WTC11 (cell line): ENCODE data around the gene EPHA4. TPM values are rescaled to one million over a fixed set of nuclear protein-coding genes. Genes with fewer than 3 reads are reported as not detected.

Experiments used
- ATAC-seq: fragments of 200-7000 bp; cut with Tn5 transposase; 2 replicates; pipeline ENCODE4 v1.10.0; 2021; ENCODE audit warnings: mild to moderate bottlenecking, moderate library complexity
- CTCF ChIA-PET: fragments of 300-600 bp; sonication (Branson Sonifier 250); formaldehyde crosslinking; loops from one replicate; lab custom pipeline; 2021; ENCODE audit warnings: antibody characterized with exemption; lab: Charles Lee
- POLR2A ChIA-PET: fragments of 350-600 bp; sonication (Branson Sonifier 250); formaldehyde crosslinking; loops from one replicate; lab custom pipeline; 2021; ENCODE audit warnings: antibody characterized with exemption; lab: Charles Lee
- DNase-seq: peaks from one replicate; pipeline ENCODE4 v3.0.0; 2021; ENCODE audit warnings: low spot score
- H3K27ac Mint-ChIP-seq: 2 replicates; pipeline ENCODE4 v1.8.0; 2021; ENCODE audit warnings: mixed read lengths
- H3K27me3 Mint-ChIP-seq: 2 replicates; pipeline ENCODE4 v1.8.0; 2021; ENCODE audit warnings: low read depth, mild to moderate bottlenecking, moderate library complexity, mixed read lengths
- H3K36me3 Mint-ChIP-seq: 2 replicates; pipeline ENCODE4 v1.8.0; 2021; ENCODE audit warnings: mixed read lengths
- H3K4me1 Mint-ChIP-seq: 2 replicates; pipeline ENCODE4 v1.8.0; 2022; ENCODE audit warnings: mixed read lengths
- H3K4me3 Mint-ChIP-seq: 2 replicates; pipeline ENCODE4 v1.8.0; 2021; ENCODE audit warnings: mild to moderate bottlenecking, moderate library complexity, mixed read lengths
- H3K9me3 Mint-ChIP-seq: 2 replicates; pipeline ENCODE4 v1.8.0; 2021; ENCODE audit warnings: mixed read lengths
- ESRRA ChIP-seq: sonication (generic); formaldehyde crosslinking; IDR thresholded peaks from 2 replicates; pipeline ENCODE4 v1.8.1; 2022; ENCODE audit warnings: mild to moderate bottlenecking, missing genetic modification reagents, borderline replicate concordance
- FOXJ3 ChIP-seq: sonication (generic); formaldehyde crosslinking; IDR thresholded peaks from 2 replicates; pipeline ENCODE4 v1.9.0; 2021; ENCODE audit warnings: missing genetic modification reagents, mild to moderate bottlenecking, borderline replicate concordance
- FOXK1 ChIP-seq: sonication (generic); formaldehyde crosslinking; IDR thresholded peaks from 2 replicates; pipeline ENCODE4 v1.8.0; 2022; ENCODE audit warnings: mild to moderate bottlenecking, moderate library complexity, missing genetic modification reagents
- FOXP1 ChIP-seq: sonication (generic); formaldehyde crosslinking; IDR thresholded peaks from 2 replicates; pipeline ENCODE4 v1.8.0; 2022; ENCODE audit warnings: missing genetic modification reagents, mild to moderate bottlenecking, moderate library complexity, borderline replicate concordance
- GRHL2 ChIP-seq: fragments of 250-450 bp; sonication (Bioruptor Pico); IDR thresholded peaks from 2 replicates; pipeline ENCODE4 v1.8.0; 2022; ENCODE audit warnings: mild to moderate bottlenecking, moderate library complexity; ENCODE audit not compliant: insufficient replicate concordance, severe bottlenecking
- IRF2 ChIP-seq: sonication (generic); formaldehyde crosslinking; IDR thresholded peaks from 2 replicates; pipeline ENCODE4 v1.8.0; 2022; ENCODE audit warnings: low read depth, missing genetic modification reagents, borderline replicate concordance
- KAT7 ChIP-seq: sonication (generic); formaldehyde crosslinking; IDR thresholded peaks from 2 replicates; pipeline ENCODE4 v1.8.1; 2023; ENCODE audit warnings: missing genetic modification reagents, mild to moderate bottlenecking, borderline replicate concordance
- NFE2L1 ChIP-seq: sonication (generic); formaldehyde crosslinking; IDR thresholded peaks from 2 replicates; pipeline ENCODE4 v1.8.1; 2023; ENCODE audit warnings: missing genetic modification reagents
- OVOL2 ChIP-seq: fragments of 250-450 bp; sonication (Bioruptor Pico); IDR thresholded peaks from 2 replicates; pipeline ENCODE4 v1.9.0; 2021; ENCODE audit warnings: mild to moderate bottlenecking, borderline replicate concordance
- SMAD4 ChIP-seq: sonication (generic); formaldehyde crosslinking; IDR thresholded peaks from 2 replicates; pipeline ENCODE4 v1.8.0; 2022; ENCODE audit warnings: mild to moderate bottlenecking, missing genetic modification reagents
- TP53 ChIP-seq: sonication (generic); formaldehyde crosslinking; IDR thresholded peaks from 2 replicates; pipeline ENCODE4 v1.8.1; 2023; ENCODE audit warnings: mild to moderate bottlenecking, missing genetic modification reagents
- ZBTB21 ChIP-seq: sonication (generic); formaldehyde crosslinking; IDR thresholded peaks from 2 replicates; pipeline ENCODE4 v1.8.1; 2023; ENCODE audit warnings: mild to moderate bottlenecking, missing genetic modification reagents, borderline replicate concordance
- ZNF121 ChIP-seq: sonication (generic); formaldehyde crosslinking; IDR thresholded peaks from 2 replicates; pipeline ENCODE4 v1.8.0; 2023; ENCODE audit warnings: missing genetic modification reagents
- ZNF263 ChIP-seq: sonication (generic); formaldehyde crosslinking; IDR thresholded peaks from 2 replicates; pipeline ENCODE4 v1.8.1; 2022; ENCODE audit warnings: low read depth, mild to moderate bottlenecking, moderate library complexity, missing genetic modification reagents
- total RNA-seq: library from RNA; stranded (reverse); gene quantifications from 3 replicates; pipeline ENCODE4 v1.2.3, GENCODE V29; 2021
- TF ChIP-seq, protein P1 (sequence below): sonication (generic); formaldehyde crosslinking; IDR thresholded peaks from 2 replicates; pipeline ENCODE4 v1.8.1; 2022; ENCODE audit warnings: low read depth, missing genetic modification reagents, borderline replicate concordance
- TF ChIP-seq, protein P2 (sequence below): sonication (generic); formaldehyde crosslinking; IDR thresholded peaks from 2 replicates; pipeline ENCODE4 v1.8.1; 2023; ENCODE audit warnings: mild to moderate bottlenecking, moderate library complexity, missing genetic modification reagents
- TF ChIP-seq, protein P3 (sequence below): sonication (generic); formaldehyde crosslinking; IDR thresholded peaks from 2 replicates; pipeline ENCODE4 v1.8.0; 2022; ENCODE audit warnings: mild to moderate bottlenecking, missing genetic modification reagents
- TF ChIP-seq, protein P4 (sequence below): fragments of 250-450 bp; sonication (Bioruptor Pico); conservative IDR thresholded peaks from 2 replicates; pipeline ENCODE4 v1.9.0; 2021; ENCODE audit warnings: mild to moderate bottlenecking
- TF ChIP-seq, protein P5 (sequence below): fragments of 250-450 bp; sonication (Bioruptor Pico); IDR thresholded peaks from 2 replicates; pipeline ENCODE4 v1.8.0; 2021; ENCODE audit warnings: mild to moderate bottlenecking

The EPHA4 gene
- total RNA-seq, 1 experiment from 2014 or later: 11.0 TPM

DNA sequence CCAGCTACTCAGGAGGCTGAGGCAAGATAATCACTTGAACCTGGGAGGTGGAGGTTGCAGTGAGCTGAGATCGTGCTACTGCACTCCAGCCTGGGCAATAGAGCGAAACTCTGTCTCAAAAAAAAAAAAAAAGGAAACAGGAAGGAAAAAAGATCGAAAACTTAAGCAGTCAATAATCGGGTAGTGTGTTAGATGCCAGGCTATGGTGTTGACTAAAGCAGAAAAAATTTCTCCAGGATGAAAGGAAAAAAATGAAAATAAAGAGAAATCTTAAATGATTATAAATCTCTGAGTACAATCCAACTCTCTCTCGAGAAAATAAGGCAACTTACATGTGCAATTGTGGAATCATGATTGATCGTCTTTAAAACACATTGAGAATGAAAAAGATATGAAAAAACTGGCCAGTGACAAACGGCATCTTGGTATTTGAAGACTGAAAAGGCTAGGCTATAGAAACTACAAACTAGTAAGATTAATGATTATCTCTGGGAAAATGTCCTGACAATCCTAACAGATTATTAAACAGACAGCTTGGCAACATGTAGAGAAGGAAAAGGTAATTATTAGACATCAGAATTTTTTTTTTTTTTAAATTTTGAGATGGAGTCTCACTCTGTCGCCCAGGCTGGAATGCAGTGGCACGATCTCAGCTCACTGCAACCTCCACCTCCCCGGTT, 16.3 kb upstream of the EPHA4 start (continued):
- TF ChIP-seq, protein P1, sequence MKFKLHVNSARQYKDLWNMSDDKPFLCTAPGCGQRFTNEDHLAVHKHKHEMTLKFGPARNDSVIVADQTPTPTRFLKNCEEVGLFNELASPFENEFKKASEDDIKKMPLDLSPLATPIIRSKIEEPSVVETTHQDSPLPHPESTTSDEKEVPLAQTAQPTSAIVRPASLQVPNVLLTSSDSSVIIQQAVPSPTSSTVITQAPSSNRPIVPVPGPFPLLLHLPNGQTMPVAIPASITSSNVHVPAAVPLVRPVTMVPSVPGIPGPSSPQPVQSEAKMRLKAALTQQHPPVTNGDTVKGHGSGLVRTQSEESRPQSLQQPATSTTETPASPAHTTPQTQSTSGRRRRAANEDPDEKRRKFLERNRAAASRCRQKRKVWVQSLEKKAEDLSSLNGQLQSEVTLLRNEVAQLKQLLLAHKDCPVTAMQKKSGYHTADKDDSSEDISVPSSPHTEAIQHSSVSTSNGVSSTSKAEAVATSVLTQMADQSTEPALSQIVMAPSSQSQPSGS (CRISPR knock-in tag): no peak
- TF ChIP-seq, all 79 proteins: peak for 0

DNA sequence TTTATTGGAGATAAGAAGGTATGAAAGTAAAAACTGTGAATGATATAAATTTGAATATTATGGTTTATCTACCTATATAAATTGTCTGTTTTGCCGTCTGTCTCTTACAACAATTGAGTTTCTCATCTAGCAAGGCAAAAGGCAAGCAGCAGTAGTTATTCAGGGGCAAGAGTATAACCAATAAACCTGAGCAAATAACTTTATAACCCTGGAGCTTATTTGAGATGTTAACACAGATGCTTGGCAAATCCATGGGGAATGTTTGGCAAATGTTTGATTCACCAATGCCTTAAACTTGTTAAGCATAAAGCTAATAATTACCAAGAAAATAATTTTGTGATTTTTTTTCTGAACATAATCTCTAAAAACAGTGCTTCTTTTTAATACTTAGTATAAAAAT, 9.9 kb upstream of the EPHA4 start:
- H3K36me3 Mint-ChIP-seq: no peaks in the 10 kb centered on the region
- H3K9me3 Mint-ChIP-seq: peaks cover 3% of the 10 kb centered on the region; the same call in 1 of the 2 replicates
- ChIA-PET CTCF (interaction anchor here (1.4 kb wide), 1 partner anchor 24 kb away, joined by 3 read pairs; no protein-coding TSS in a partner anchor), POLR2A (no interaction called here)
- TF ChIP-seq FOXJ3 (CRISPR knock-in tag): no peak
- TF ChIP-seq NFE2L1 (CRISPR knock-in tag): no peak
- TF ChIP-seq KAT7: no peak
- TF ChIP-seq, protein P2, sequence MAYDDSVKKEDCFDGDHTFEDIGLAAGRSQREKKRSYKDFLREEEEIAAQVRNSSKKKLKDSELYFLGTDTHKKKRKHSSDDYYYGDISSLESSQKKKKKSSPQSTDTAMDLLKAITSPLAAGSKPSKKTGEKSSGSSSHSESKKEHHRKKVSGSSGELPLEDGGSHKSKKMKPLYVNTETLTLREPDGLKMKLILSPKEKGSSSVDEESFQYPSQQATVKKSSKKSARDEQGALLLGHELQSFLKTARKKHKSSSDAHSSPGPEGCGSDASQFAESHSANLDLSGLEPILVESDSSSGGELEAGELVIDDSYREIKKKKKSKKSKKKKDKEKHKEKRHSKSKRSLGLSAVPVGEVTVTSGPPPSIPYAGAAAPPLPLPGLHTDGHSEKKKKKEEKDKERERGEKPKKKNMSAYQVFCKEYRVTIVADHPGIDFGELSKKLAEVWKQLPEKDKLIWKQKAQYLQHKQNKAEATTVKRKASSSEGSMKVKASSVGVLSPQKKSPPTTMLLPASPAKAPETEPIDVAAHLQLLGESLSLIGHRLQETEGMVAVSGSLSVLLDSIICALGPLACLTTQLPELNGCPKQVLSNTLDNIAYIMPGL: no peak
- TF ChIP-seq TP53 (CRISPR knock-in tag): no peak
- TF ChIP-seq IRF2 (CRISPR knock-in tag): no peak
- TF ChIP-seq FOXP1 (CRISPR knock-in tag): no peak
- TF ChIP-seq, protein P3, sequence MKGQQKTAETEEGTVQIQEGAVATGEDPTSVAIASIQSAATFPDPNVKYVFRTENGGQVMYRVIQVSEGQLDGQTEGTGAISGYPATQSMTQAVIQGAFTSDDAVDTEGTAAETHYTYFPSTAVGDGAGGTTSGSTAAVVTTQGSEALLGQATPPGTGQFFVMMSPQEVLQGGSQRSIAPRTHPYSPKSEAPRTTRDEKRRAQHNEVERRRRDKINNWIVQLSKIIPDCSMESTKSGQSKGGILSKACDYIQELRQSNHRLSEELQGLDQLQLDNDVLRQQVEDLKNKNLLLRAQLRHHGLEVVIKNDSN (CRISPR knock-in tag): no peak
- no peak for TF ChIP-seq SMAD4
- TF ChIP-seq, protein P4, sequence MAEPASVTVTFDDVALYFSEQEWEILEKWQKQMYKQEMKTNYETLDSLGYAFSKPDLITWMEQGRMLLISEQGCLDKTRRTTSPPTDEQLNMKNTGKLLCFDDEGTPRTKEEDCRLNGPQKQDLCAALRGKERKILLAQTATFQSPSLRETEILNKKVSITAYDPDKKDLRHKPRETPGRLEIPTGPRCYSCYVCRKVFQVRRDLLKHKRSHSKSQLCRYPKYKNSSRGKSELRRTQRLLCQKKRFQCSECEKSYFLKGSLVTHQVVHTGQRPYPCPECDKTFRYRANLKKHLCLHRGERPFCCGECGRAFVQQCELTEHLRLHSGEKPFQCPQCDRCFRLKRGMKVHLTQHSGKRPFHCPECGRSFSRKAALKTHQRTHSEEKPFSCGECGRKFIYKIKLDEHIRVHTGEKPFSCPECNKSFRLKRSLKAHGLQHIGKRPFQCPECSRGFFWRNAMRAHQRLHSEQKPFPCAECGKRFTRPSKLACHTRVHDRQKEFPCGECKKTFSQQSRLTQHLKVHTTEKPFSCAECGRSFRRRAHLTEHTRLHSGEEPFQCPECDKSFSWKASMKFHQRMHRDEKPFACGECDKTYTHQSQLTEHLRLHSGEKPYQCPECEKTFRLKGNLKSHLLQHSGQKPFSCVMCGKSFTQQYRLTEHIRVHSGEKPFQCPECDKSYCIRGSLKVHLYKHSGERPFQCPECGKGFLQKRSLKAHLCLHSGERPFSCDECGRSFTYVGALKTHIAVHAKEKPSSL (CRISPR knock-in tag): no peak
- TF ChIP-seq ZBTB21: no peak
- no peak for TF ChIP-seq GRHL2
- no peak for TF ChIP-seq ZNF121 (CRISPR knock-in tag)
- no peak for TF ChIP-seq FOXK1 (CRISPR knock-in tag)
- H3K27ac Mint-ChIP-seq: no peak overlapping the region
- no peak for DNase-seq
- ATAC-seq: no peak
- H3K4me1 Mint-ChIP-seq: peaks cover 25% of the 10 kb centered on the region
- no peaks in the 10 kb centered on the region for H3K27me3 Mint-ChIP-seq
- H3K4me3 Mint-ChIP-seq: no peak overlapping the region

DNA sequence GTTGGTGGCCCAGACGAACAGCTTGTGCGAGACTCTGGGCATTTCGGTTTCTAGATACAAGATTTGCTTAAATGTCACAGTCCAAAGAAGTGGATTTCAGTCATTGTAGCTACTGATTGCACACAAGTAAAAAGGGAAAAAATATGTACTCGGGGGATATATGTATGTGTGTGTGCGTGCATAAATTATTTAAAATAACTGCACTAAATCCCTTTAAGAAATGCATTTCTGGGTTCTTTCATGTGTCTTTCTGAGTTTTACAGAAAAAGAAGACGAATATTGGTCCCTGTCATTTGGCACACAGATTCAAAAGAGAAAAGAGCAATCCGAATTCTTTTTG, 2.1 kb upstream of the EPHA4 start:
- Mint-ChIP-seq H3K27ac (no peak overlapping the region), H3K36me3 (no peaks in the 10 kb centered on the region), H3K9me3 (no peaks in the 10 kb centered on the region), H3K4me1 (peaks cover 44% of the 10 kb centered on the region)
- ATAC-seq: no peak
- POLR2A ChIA-PET: no interaction called here
- TF ChIP-seq, protein P5, sequence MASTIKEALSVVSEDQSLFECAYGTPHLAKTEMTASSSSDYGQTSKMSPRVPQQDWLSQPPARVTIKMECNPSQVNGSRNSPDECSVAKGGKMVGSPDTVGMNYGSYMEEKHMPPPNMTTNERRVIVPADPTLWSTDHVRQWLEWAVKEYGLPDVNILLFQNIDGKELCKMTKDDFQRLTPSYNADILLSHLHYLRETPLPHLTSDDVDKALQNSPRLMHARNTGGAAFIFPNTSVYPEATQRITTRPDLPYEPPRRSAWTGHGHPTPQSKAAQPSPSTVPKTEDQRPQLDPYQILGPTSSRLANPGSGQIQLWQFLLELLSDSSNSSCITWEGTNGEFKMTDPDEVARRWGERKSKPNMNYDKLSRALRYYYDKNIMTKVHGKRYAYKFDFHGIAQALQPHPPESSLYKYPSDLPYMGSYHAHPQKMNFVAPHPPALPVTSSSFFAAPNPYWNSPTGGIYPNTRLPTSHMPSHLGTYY: no peak
- TF ChIP-seq OVOL2 (CRISPR knock-in tag) (no peak), ZNF263 (CRISPR knock-in tag) (no peak), ESRRA (no peak)
- TF ChIP-seq, all 79 proteins: peak for 0
- CTCF ChIA-PET: interaction anchor here (1.0 to 2.2 kb wide), 12 partner anchors 9 to 1315 kb away, joined by 3 to 17 read pairs (median 4); no protein-coding TSS in a partner anchor
- Mint-ChIP-seq H3K4me3 (peak overlapping the region; percentile 96), H3K27me3 (peaks cover 54% of the 10 kb centered on the region)
- DNase-seq: no peak
